Erythroblast (primary cell): ENCODE data around the gene ARHGEF10L.

Source experiments
- GATA1 ChIP-seq: IDR thresholded peaks from 2 replicates; pipeline ENCODE4 v1.6.1; 2011; ENCODE audit warnings: low read depth, mild to moderate bottlenecking, control low read depth, low read length, moderate library complexity
- POLR2A ChIP-seq: IDR thresholded peaks from 2 replicates; pipeline ENCODE4 v1.6.1; 2011; ENCODE audit warnings: mild to moderate bottlenecking, low read length

GRCh38 chr1:17539118-17539476 is 401 bp upstream of the ARHGEF10L start:
- TF ChIP-seq POLR2A (no peak), GATA1 (no peak)
